Neural cell (in vitro differentiated cells): ENCODE measurements around the gene SMIM1.

Experiments
- CTCF ChIP-seq: fragments of 450-650 bp; IDR thresholded peaks from 2 replicates; pipeline ENCODE4 v1.5.1; 2014; ENCODE audit warnings: antibody characterized with exemption, mild to moderate bottlenecking, moderate library complexity; ENCODE audit not compliant: poor library complexity, severe bottlenecking
- EP300 ChIP-seq: fragments of 450-650 bp; conservative IDR thresholded peaks from 2 replicates; pipeline ENCODE4 v1.6.1; 2014; ENCODE audit warnings: antibody characterized with exemption, mild to moderate bottlenecking, moderate library complexity; ENCODE audit not compliant: poor library complexity, severe bottlenecking
- EZH2 ChIP-seq: fragments of 200-600, 300-800 bp; shearing (Covaris generic), sonication (generic); IDR thresholded peaks from 2 replicates; pipeline ENCODE4 v1.6.1; 2014; ENCODE audit warnings: antibody characterized with exemption, low read length, borderline replicate concordance, mild to moderate bottlenecking; ENCODE audit not compliant: insufficient read depth, poor library complexity, severe bottlenecking
- POLR2AphosphoS5 ChIP-seq: IDR thresholded peaks from 2 replicates; pipeline ENCODE4 v1.6.1; 2012

GRCh38 chr1:3756394-3756793, 16.2 kb upstream of the SMIM1 start:
- TF ChIP-seq CTCF (no peak), POLR2AphosphoS5 (no peak), EP300 (no peak), EZH2 (no peak)
